GM18502 (cell line): ENCODE measurements around the gene ZYG11B.
"Not testable (repeated sequence)": the region's sequence is repeated elsewhere in the genome, so short reads cannot be mapped to it uniquely, and the experiment has no call there.

Experiments used
- ATAC-seq: cut with Tn5 transposase; IDR thresholded peaks from one replicate; pipeline ENCODE4 v1.9.1; 2021; ENCODE audit warnings: mild to moderate bottlenecking; ENCODE audit not compliant: unreplicated experiment, poor library complexity

ZYG11B gene

DNA sequence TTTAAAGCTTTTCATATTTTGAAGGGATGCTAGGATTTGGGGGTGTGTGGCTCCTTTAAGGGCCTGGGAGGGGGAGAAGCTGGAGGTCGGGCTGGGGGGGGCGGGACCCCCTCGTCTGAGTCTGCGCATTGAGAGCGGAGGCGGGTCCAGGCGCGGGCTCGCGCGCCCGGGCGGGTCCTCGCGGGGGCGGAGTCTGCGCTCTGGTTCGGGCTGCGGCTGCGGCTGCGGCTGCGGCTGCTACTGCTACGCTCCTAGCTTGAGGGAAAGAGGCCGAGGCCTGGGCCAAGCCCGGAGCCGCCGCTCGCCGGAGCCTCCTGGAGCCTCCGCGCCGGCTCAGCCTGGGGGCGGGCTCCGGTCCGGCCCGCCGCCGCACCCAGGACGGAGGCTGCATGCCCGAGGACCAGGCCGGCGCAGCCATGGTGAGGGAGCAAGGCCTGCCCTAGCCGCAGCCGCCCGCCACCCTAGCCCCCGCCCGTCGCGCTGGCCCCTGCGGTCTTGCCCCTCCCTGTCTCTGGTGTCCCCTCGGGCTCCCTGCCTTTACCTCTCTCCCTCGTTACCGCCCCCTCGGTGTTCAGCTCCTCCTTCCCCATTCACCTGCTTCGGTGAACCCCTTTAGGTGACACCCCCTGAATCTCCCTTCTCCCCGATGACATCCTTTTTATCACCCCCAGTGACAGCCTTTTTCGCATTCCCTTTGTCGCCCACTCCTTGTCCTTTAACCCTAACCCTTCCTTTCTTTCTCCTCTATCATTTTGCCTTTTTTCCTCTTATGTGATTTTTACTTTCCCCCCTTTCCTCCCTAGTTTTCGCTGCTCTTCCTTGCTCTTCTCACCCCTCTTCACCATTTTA, at the start of gene ZYG11B:
TSS of gene ZYG11B (plus strand) at position 189 of the 849 bp plus-strand sequence. CDS start at position 390, 201 bp downstream.
- ATAC-seq, result peak; percentile 96

GRCh38 chr1:52677076-52677806, 49.0 kb upstream of the ZYG11B start:
- no peak for ATAC-seq

GRCh38 chr1:52679048-52679447, 47.2 kb upstream of the ZYG11B start:
- no peak for ATAC-seq

DNA sequence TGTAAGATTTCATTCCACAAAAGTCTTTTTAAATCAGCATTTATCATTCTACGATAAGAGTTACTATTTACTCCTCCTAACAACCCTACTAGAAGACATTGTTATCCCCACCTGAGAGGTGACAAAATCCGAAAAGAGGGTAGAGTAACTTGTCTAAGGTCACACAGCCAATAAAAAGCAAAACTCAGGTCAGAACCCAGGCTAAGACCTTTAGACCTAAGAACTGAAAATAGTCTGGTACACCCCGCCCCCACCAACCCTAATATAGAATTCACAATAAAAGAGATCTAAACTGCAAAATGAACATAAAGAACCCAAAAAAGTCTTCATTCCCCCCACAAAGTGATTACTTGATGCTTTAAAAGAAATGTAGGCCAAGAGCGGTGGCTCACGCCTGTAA, 46.8 kb upstream of the ZYG11B start:
- ATAC-seq, result no peak

DNA sequence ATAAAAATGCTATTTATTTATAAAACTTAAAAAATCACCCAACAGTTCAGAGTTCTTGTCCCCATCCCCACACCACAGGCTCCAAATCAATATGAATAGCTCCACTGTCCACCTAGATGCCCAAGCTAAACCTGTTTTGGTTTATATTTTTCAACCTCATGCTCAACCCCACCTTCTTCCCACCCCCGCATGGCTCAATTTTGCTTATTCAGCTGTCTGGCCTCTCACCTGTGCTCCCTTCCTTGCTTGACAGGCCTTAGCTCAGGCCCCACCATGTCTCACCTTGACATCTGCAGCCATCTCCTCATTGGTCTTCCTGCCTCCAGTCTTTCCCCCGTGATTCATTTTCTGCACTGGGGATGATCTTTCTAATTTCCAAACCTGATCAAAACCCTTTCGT, 45.9 kb upstream of the ZYG11B start:
- ATAC-seq, result no peak

DNA sequence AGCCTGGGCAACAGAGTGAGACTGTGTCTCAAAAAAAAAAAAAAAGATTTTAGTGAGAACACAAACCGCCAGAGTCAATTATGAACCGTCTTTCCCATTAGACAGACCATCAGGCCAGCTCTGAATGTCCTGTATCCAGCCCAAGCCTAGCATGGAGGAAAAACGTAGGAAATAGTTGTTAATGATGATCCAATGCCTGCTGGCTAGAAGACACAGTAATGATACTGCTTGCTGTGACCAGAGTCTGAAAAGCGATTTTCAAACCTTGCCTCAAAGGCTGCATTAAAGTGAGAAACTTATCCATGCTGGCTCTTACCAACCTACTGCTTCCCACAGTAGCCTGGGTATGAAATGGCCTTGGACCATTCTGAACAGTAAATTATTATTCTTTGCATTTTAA, 45.1 kb upstream of the ZYG11B start:
- no peak for ATAC-seq

DNA sequence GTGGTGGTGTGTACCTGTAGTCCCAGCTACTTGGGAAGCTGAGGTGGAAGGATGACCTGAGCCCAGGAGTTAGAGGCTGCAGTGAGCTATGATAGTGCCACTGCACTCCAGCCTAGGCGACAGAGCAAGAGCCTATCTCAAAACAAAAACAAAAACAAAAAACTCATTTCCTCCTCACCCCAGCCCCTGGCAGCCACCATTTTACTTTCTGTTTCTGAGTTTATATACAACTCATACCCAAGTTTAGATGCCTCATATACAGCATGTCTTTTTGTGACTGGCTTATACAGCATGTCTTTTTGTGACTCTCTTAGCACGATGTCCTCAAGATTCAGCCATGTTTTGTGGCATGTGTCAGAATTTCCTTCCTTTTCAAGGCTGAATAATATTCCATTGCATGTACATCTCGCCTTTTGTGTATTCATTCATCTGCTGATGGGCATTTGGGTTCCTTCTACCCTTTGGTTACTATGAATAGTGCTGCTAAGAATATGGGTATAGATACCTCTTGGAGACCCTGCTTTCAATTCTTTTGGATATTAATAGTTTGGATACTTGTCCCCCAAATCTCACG, 42.8 kb upstream of the ZYG11B start:
- no peak for ATAC-seq

DNA sequence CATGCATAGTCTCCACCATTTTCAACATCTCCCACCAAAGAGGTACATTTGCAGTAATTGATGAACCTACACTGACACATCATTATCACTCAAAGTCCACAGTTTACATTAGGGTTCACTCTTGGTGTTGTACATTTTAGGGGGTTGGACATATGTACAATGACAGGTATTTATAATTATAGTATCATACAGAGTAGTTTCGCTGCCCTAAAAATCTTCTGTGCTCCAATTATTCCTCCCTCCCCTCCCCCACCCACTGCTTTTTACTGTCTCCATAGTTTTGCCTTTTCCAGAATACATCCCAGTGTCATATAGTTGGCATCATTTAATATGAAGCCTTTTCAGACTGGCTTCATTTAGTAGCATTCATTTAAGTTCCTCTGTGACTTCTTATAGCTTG, 41.7 kb upstream of the ZYG11B start:
- ATAC-seq, result no peak

DNA sequence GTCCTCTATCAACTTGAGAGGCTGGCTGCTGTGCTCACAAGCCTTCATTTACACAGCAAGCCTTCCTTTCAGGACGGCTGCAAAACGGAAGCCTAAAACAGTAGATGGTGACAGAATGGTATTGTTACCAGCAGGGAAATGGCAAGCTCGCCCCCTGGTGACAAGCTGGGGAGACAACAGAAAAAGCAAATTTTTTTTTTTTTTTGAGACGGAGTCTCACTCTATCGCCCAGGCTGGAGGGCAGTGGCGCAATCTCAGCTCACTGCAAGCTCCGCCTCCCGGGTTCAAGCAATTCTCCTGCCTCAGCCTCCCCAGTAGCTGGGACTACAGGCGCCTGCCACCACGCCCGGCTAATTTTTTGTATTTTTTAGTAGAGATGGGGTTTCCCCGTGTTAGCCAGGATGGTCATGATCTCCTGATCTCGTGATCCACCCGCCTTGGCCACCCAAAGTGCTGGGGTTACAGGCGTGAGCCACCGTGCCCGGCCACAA, 39.9 kb upstream of the ZYG11B start:
- peak; percentile 82 for ATAC-seq

DNA sequence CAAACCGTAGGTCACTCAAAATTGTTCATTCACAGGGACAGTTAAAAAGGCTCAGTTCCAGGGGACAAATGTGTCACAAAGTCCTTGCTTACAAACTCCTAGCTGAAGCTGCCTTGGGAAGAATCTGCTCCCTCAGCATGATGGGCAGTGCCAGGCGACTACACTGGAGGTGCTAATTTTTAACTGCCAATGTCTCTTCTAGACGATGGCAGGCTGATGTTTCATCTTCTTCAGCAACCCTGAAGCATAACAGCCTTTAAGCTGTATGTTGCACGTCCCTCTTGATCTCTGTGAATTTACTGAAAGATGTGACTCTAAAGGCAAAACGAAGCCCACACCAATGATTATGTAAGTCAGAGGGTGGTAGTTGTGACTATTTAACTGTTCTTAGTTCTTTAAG, 39.4 kb upstream of the ZYG11B start:
- ATAC-seq, result no peak

- no peak for ATAC-seq
Observed at GRCh38 chr1:52691821-52692220, 34.4 kb upstream of the ZYG11B start.

- no peak for ATAC-seq
Observed at GRCh38 chr1:52692697-52693096, 33.6 kb upstream of the ZYG11B start.

GRCh38 chr1:52693351-52693750, 32.9 kb upstream of the ZYG11B start:
- ATAC-seq, result not testable (repeated sequence)

DNA sequence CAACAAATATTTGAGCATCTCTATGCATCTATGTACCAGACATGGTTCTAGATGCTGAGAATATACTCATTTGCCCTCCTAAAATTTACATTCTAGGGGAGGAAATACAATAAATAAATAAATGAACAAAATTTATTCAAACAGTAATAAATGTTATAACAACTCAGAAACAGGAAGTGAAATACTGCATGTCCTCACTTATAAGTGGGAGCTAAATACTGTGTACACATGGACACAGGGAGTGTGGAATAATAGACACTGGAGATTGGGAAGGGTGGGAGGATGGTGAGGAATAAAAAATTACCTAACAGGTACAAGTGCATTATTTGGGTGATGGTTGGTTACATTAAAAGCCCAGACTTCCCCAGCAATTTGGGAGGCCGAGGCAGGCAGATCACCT, 32.4 kb upstream of the ZYG11B start:
- ATAC-seq, result no peak

- no peak for ATAC-seq
Observed at GRCh38 chr1:52695627-52696026, 30.6 kb upstream of the ZYG11B start.

DNA sequence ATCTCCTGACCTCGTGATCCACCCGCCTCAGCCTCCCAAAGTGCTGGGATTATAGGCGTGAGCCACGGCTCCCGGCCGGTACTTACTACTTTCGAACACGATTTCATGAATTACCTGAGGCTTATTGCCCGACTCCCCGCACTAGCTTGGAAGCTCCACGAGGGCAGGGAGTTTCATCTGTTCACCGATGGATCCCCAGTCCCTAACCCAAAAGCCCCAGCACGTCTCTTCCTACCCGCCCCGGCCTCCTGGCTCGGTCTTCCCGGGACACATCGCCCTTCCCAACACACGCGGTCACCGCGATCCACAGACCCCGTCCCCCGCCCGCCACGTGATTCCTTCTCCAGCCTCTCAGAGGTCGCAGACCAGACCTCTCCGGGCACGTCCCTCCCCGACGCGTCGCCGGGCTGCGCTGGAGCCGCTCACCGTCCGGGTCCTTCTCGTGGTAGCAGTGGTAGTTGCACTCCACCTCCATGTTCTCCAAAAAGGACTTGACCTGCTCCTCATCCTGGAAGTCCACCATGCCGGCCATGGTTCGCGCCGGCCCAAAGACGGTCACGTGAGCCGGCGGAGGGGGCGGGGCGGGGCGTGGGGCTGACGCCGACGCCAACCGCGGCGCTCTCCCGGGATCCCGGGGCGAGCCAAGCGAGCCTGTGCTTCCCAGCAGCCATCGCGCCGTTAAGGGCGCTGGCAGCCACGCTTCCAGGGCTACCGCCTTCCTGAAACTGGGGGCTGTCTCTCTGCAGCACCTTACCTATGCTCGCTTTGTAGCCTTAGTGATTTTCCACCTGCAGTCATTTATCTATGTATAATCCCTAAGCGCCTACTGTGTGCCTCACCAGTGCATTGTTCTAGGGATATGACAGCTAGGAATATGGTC, 28.2 kb upstream of the ZYG11B start, which contains the start of gene COA7:
TSS of gene COA7 (minus strand) at position 553 of the 880 bp plus-strand sequence. CDS start at position 532, 21 bp downstream.
- ATAC-seq, result peak; percentile 46

DNA sequence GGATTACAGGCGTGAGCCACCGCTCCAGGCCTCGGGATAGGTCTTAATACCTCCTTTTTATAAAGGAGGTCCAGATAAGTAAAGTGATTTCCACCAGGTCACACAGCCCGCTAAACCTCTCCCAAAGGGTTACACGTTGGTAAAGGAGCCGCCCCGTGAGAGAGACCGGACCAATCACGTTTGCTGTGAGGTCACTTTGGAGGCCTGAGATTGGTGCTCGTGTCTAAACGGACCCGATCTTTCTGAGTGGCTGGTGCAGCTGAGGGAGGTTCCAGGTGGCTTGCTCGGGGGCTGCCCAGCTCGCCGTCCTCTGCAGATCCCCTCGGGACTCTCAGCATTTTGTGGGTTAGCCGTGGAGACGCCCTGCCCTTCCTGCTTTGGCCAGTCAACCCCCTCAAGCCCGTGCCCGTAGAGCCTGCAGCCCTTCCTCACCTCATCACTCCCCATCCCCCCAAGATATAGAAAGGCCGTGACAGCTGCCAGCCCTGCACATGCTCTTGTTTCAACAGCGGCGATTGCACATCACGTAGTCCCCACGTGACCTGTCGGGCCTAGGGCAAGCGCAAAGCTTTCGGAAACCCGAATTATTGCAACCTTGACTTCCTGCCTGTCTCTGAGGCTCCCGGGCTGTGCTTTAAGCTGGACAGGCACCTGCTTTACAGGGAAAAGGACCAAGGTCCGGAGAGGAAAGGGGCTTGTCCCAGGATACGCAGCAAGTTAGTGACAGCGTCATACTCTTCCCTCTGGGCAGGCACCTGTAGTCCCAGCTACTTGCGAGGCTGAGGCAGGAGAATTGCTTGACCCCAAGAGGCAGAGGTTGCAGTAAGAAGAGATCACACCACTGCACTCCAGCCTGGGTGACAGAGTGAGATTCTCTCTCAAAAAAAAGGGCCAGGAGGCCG, 23.1 kb upstream of the ZYG11B start:
- ATAC-seq, result peak; percentile 92

GRCh38 chr1:52706136-52706670, 20.1 kb upstream of the ZYG11B start:
- ATAC-seq, result no peak
